ENCODE measurements around the gene IWS1. TPM values are rescaled to one million over a fixed set of nuclear protein-coding genes. Genes with fewer than 3 reads are reported as not detected.

IWS1 gene
- total and polyA plus RNA-seq, 10 of the 15 experiments (the other 5 are each of a cell fraction or from before 2014, with no cell fraction given), result 21.9 to 68.9 (median 45.8) TPM

- no peak for TF ChIP-seq BCL3 (IDR thresholded peaks at IDR 0.05; ENCODE audit: borderline replicate concordance, insufficient read depth, low read depth, low read length, poor library complexity, severe bottlenecking)
- 0 out of 2 replicates have a peak, but pooled peaks have one; percentile 29 for TF ChIP-seq TCF12 (IDR thresholded peaks at IDR 0.05; ENCODE audit: low read depth, low read length)
- 0 out of 2 replicates have a peak, but pooled peaks have one; percentile 12 for TF ChIP-seq IRF4 (IDR thresholded peaks at IDR 0.05; ENCODE audit: low read depth, low read length)
- peak; percentile 41; the same call in 1 of the 2 replicates for TF ChIP-seq ZNF687 (IDR thresholded peaks at IDR 0.05)
- no peak for TF ChIP-seq KAT2A (conservative IDR thresholded peaks at IDR 0.05; ENCODE audit: control insufficient read depth, low read depth, low read length)
- TF ChIP-seq NR2C1 (IDR thresholded peaks at IDR 0.05), result peak; percentile 72
- peak; percentile 77 for TF ChIP-seq HCFC1 (IDR thresholded peaks at IDR 0.05; ENCODE audit: low read length)
- peak; percentile 81 for TF ChIP-seq EED (IDR thresholded peaks at IDR 0.05; ENCODE audit: low read depth)
- TF ChIP-seq SMC3 (IDR thresholded peaks at IDR 0.05; ENCODE audit: borderline replicate concordance, low read length), result no peak
- no peak for TF ChIP-seq ZNF592 (IDR thresholded peaks at IDR 0.05)
- peak; percentile 12 for TF ChIP-seq MEF2B (IDR thresholded peaks at IDR 0.05; ENCODE audit: partially characterized antibody, poor library complexity, severe bottlenecking)
- TF ChIP-seq RFX5 (IDR thresholded peaks at IDR 0.05; ENCODE audit: low read depth, low read length), result peak; percentile 78
- TF ChIP-seq USF2 (IDR thresholded peaks at IDR 0.05; ENCODE audit: borderline replicate concordance, low read depth, low read length), result no peak
- no peak for TF ChIP-seq TARDBP (IDR thresholded peaks at IDR 0.05; ENCODE audit: borderline replicate concordance)
Measured at GRCh38 chr2:127526132-127527000, at the start of gene IWS1 (continued).

Measured in GM12878 (cell line).